ENCODE results near the gene POLR1E. TPM values are rescaled to one million over a fixed set of nuclear protein-coding genes. Genes with fewer than 3 reads are reported as not detected.

Gene POLR1E
- 34.9 to 41.6 TPM (median 37.0 TPM) in 5 replicates for total RNA-seq (2022; extraction: Qiagen RNA extraction)

GRCh38 chr9:37485389-37486255 lies at the start of gene POLR1E:
POLR1E (plus strand) TSS chr9:37485948; CDS start chr9:37486048, 100 bp downstream.

GRCh38 chr9:37465249-37466036 lies 20.3 kb upstream of the POLR1E start, which contains the start of gene ZBTB5:
ZBTB5 (minus strand) TSS chr9:37465450; CDS start chr9:37442551, 22,899 bp downstream.

Other genes with a start within 250 kb of the POLR1E start
- 145 to 189 TPM (median 178 TPM) in 5 replicates for gene GRHPR, start 63.3 kb upstream of the POLR1E start, total RNA-seq (2022; extraction: Qiagen RNA extraction)
- gene ZBTB5, start 20.5 kb upstream of the POLR1E start, total RNA-seq (2022; extraction: Qiagen RNA extraction), result 5.7 to 7.9 TPM (median 7.0 TPM) in 5 replicates
- 6.0 to 8.0 TPM (median 7.2 TPM) in 5 replicates for gene FBXO10, start 90.4 kb downstream of the POLR1E start, total RNA-seq (2022; extraction: Qiagen RNA extraction)
- 301 to 345 TPM (median 322 TPM) in 5 replicates for gene TOMM5, start 106.6 kb downstream of the POLR1E start, total RNA-seq (2022; extraction: Qiagen RNA extraction)
- gene FRMPD1, start 165.0 kb downstream of the POLR1E start, total RNA-seq (2022; extraction: Qiagen RNA extraction), result 0.03 to 0.07 TPM (median 0.06 TPM) in 5 replicates

All from A549 treated with dexamethasone at 1 μM for 4 hours (cell line).